Left kidney (tissue), 2 donors: ENCODE data around the gene CYP21A2. TPM values are rescaled to one million over a fixed set of nuclear protein-coding genes. Genes with fewer than 3 reads are reported as not detected.
"Not testable (repeated sequence)": the region's sequence is repeated elsewhere in the genome, so short reads cannot be mapped to it uniquely, and the experiment has no call there.

Experiments
- DNase-seq: peaks from one replicate; pipeline ENCODE4 v3.0.0-alpha.2; 2013
- polyA plus RNA-seq: library from polyadenylated mRNA; unstranded; fragments of 120-200 nt; gene quantifications from one replicate; pipeline ENCODE4 v1.2.1, GENCODE V29; 2013; ENCODE audit not compliant: insufficient read length

CYP21A2 gene
- polyA plus RNA-seq, 1 donor: 0.55 TPM

- not testable (repeated sequence) for DNase-seq
Observed at GRCh38 chr6:32053314-32053713, 15.1 kb downstream of the CYP21A2 start.

GRCh38 chr6:32055756-32056155 is 17.5 kb downstream of the CYP21A2 start:
- DNase-seq: not testable (repeated sequence)

GRCh38 chr6:32056254-32056653 is 18.0 kb downstream of the CYP21A2 start:
- DNase-seq: no peak

GRCh38 chr6:32057966-32058365 is 19.8 kb downstream of the CYP21A2 start:
- no peak for DNase-seq

DNA sequence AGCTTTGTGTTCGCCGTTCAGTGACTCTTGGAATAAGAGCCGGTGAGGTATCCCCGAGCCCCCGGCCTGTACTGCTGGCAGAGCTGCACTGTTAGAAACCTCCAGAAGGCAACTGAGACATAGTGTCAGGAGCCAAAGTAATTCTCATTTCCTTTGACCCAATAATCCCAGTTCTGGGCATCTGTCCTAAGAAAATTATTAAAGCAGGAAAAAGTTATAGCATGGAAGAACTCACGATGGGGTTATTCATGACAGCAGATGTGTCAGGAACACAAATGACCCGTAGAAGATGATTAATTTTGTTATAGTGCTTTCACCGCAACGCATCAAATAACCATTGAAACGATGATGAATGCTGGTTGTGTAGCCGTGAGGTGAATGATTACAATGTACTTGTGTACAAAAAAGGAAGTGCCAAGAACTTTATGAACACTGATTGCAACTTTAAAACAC is 20.3 kb downstream of the CYP21A2 start:
- DNase-seq: no peak

GRCh38 chr6:32060966-32061655 is 22.9 kb downstream of the CYP21A2 start:
- DNase-seq: no peak

DNA sequence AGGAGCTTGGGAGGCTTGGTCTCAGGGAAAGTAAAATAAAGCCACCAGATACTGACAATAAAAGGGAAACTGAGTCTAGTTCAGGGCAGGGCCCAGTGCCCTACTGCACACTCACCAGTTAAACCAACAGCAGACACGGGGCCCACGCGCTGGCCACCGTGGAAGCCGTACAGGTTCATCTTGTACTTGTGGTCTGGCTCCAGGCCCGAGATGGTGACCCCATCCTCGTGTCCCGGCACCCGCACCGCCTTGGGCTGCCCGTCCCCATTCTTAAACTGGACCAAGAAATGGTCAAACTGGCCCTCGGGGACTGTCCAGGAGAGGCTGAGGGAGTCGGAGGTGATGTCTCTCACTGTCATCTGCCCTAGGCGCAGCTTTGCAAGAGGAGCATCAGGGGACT is 26.5 kb downstream of the CYP21A2 start:
- no peak for DNase-seq

DNA sequence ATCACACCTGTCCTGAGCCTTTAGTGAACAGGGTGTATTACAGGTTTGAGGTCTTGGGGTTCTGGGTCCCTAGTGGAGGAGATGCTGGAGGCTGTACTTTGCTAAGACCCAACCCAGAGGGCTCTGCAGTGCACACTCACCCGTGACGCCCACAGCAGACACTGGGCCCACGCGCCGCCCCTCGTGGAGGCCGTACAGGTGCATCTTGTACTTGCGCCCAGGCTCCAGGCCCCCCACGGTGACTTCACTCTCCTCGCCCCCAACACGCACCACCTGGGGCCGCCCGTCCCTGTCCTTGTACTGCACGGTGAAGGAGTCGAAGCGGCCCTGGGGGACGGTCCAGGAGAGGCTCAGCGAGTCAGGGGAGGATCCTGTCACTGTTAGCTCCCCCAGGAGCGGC is 29.3 kb downstream of the CYP21A2 start:
- DNase-seq: not testable (repeated sequence)

DNA sequence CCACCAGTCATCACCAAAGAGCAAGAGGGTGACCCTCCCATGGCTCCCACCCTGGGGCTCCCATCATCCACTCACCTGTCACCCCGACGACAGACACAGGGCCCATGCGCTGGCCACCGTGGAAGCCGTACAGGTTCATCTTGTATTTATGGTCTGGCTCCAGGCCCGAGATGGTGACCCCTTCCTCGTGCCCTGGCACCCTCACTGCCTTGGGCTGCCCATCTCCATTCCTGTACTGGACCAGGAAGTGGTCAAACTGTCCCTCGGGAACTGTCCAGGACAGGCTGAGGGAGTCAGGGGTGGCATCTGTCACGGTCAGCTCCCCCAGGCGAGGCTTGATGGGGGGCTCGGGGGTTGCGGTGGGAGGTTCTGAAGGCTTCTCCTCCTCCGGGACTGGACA is 30.1 kb downstream of the CYP21A2 start:
- DNase-seq: not testable (repeated sequence)

DNA sequence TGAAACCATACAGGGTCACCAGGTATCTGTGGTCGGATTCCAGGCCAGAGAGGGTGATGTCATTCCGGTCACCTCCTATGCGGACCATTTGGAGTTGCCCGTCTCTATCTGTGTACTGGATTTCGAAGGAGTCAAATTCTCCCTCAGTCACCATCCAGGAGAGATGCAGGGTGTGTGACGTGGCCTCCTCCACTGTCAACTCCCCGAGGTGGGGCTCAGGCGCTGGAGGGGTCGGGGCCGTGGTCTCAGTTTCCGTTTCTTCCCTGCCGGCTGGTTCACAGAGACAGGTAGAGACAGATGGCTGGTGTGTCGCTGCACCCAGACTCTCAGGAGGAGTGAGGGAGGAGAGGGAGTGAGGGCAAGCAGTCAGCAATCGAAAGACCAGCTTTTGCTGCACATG is 30.7 kb downstream of the CYP21A2 start:
- no peak for DNase-seq

DNA sequence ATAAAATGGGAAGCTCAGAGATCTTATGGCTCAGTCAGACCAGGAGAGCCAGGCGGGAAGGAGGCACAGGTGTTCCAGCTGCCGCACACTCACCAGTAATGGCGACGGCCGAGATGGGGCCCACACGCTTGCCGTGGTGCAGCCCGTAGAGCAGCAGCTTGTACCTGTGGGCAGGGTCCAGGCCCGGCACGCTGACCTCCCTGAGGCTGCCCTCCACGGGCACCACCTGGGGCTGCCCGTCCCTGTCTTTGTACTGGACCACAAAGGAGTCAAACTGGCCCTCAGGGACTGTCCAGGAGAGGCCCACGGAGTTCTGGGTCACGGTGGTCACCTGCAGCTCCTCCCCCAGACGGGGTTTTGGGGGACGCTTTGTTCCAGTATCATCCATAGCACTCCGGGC is 31.2 kb downstream of the CYP21A2 start:
- no peak for DNase-seq

- no peak for DNase-seq
Observed at GRCh38 chr6:32069878-32070515, 31.8 kb downstream of the CYP21A2 start.

GRCh38 chr6:32070814-32071543 is 32.8 kb downstream of the CYP21A2 start:
- DNase-seq: no peak

- DNase-seq: no peak
Observed at GRCh38 chr6:32073101-32073500, 34.9 kb downstream of the CYP21A2 start.

GRCh38 chr6:32073613-32074012 is 35.4 kb downstream of the CYP21A2 start:
- no peak for DNase-seq

DNA sequence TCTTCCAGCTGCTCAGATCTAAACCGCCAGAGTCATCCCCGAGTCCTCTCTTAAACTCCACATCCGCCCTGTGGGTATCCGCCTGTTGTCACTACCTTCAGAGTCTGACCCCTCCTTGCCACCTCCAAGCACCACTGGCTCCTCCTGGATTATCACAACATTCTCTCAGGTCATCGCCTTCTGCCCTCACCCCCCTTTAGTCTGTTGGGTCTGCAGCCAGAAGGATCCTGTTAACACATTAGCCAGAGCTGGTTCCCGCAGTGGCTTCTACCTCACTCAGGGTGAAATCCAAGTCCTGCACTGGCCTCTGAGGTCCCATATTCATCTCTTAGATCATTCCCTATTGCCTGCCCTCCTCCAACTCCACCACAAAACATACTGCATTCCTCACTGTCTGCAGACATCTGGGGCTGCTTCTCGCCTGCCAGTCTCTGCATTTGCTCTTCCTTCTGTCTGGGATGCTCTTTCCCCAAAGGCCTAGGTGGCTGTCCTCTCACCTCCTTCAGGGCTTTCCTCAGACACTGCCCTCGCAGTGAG is 36.8 kb downstream of the CYP21A2 start:
- no peak for DNase-seq

- DNase-seq: no peak
Observed at GRCh38 chr6:32075781-32076180, 37.6 kb downstream of the CYP21A2 start.

- no peak for DNase-seq
Observed at GRCh38 chr6:32076321-32076809, 38.1 kb downstream of the CYP21A2 start.

- no peak for DNase-seq
Observed at GRCh38 chr6:32079566-32080290, 41.5 kb downstream of the CYP21A2 start.

- no peak for DNase-seq
Observed at GRCh38 chr6:32081168-32081990, 43.2 kb downstream of the CYP21A2 start.

GRCh38 chr6:32082478-32082877 is 44.3 kb downstream of the CYP21A2 start:
- no peak for DNase-seq
